Measurements from ENCODE around the gene GPC5. TPM values are rescaled to one million over a fixed set of nuclear protein-coding genes. Genes with fewer than 3 reads are reported as not detected.
"Not testable (repeated sequence)": the region's sequence is repeated elsewhere in the genome, so short reads cannot be mapped to it uniquely, and the experiment has no call there.

The GPC5 gene
- total RNA-seq, 1 donor from 2014 or later: 0.99 TPM

GRCh38 chr13:92682832-92683517, 1284.6 kb downstream of the GPC5 start:
- no peak for DNase-seq (ENCODE audit: low spot score)
- no peak overlapping the region for H3K4me3 Mint-ChIP-seq (ENCODE audit: unreplicated experiment)
- no peak for TF ChIP-seq CTCF (IDR thresholded peaks at IDR 0.05)

GRCh38 chr13:92694047-92694446, 1295.6 kb downstream of the GPC5 start:
- no peak overlapping the region for H3K27ac Mint-ChIP-seq (ENCODE audit: unreplicated experiment)
- no peaks in the 10 kb centered on the region for H3K36me3 Mint-ChIP-seq (ENCODE audit: low read depth)
- H3K27me3 Mint-ChIP-seq (ENCODE audit: low read depth): no peaks in the 10 kb centered on the region
- TF ChIP-seq CTCF (IDR thresholded peaks at IDR 0.05): no peak
- no peak overlapping the region for H3K4me3 Mint-ChIP-seq (ENCODE audit: unreplicated experiment)
- H3K9me3 Mint-ChIP-seq (ENCODE audit: low read depth): peaks cover 24% of the 10 kb centered on the region
- no peaks in the 10 kb centered on the region for H3K4me1 Mint-ChIP-seq (ENCODE audit: low read depth)
- no peak for DNase-seq (ENCODE audit: low spot score)

More at GRCh38 chr13:92682832-92683517, 1284.6 kb downstream of the GPC5 start:
- Mint-ChIP-seq H3K4me1 (ENCODE audit: low read depth) (no peaks in the 10 kb centered on the region), H3K9me3 (ENCODE audit: low read depth) (peaks cover 5% of the 10 kb centered on the region), H3K27ac (ENCODE audit: unreplicated experiment) (no peak overlapping the region), H3K27me3 (ENCODE audit: low read depth) (peaks cover 7% of the 10 kb centered on the region), H3K36me3 (ENCODE audit: low read depth) (no peaks in the 10 kb centered on the region)

GRCh38 chr13:92695827-92696226, 1297.4 kb downstream of the GPC5 start:
- H3K27ac Mint-ChIP-seq (ENCODE audit: unreplicated experiment); H3K4me1 Mint-ChIP-seq (ENCODE audit: low read depth); H3K36me3 Mint-ChIP-seq (ENCODE audit: low read depth); H3K4me3 Mint-ChIP-seq (ENCODE audit: unreplicated experiment); DNase-seq (ENCODE audit: low spot score); H3K27me3 Mint-ChIP-seq (ENCODE audit: low read depth): not testable (repeated sequence)
- H3K9me3 Mint-ChIP-seq (ENCODE audit: low read depth): peaks cover 34% of the 10 kb centered on the region

DNA sequence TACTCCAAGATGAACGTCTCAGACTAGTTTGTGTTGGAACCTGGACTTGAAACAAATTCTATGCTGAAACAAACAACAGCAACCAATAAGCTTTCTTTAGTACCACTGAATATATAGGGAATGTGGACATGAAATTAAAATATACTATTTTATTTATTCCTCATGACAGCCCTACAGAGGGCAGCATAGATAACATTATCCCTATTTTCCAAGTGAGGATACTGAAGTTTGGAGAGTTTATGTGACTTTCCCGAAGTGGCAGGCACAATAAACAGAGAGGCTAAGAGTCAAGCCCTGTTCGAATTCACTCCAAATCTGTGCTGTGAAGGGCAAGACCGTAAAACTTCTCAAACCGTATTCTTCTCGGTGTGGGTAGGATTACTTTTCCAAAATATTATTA, 1318.3 kb downstream of the GPC5 start:
- DNase-seq (ENCODE audit: low spot score): no peak
- Mint-ChIP-seq H3K4me3 (ENCODE audit: unreplicated experiment) (no peak overlapping the region), H3K9me3 (ENCODE audit: low read depth) (peaks cover 6% of the 10 kb centered on the region), H3K4me1 (ENCODE audit: low read depth) (no peaks in the 10 kb centered on the region), H3K36me3 (ENCODE audit: low read depth) (no peaks in the 10 kb centered on the region), H3K27ac (ENCODE audit: unreplicated experiment) (no peak overlapping the region), H3K27me3 (ENCODE audit: low read depth) (no peaks in the 10 kb centered on the region)
- peak; percentile 82 for TF ChIP-seq CTCF (IDR thresholded peaks at IDR 0.05)

GRCh38 chr13:92717857-92718256, 1319.4 kb downstream of the GPC5 start:
- no peak for TF ChIP-seq CTCF (IDR thresholded peaks at IDR 0.05)
- Mint-ChIP-seq H3K9me3 (ENCODE audit: low read depth) (peaks cover 2% of the 10 kb centered on the region), H3K27me3 (ENCODE audit: low read depth) (no peaks in the 10 kb centered on the region), H3K4me3 (ENCODE audit: unreplicated experiment) (no peak overlapping the region), H3K4me1 (ENCODE audit: low read depth) (no peaks in the 10 kb centered on the region), H3K27ac (ENCODE audit: unreplicated experiment) (no peak overlapping the region), H3K36me3 (ENCODE audit: low read depth) (no peaks in the 10 kb centered on the region)
- DNase-seq (ENCODE audit: low spot score): no peak

- no peaks in the 10 kb centered on the region for H3K36me3 Mint-ChIP-seq (ENCODE audit: low read depth)
- peaks cover 3% of the 10 kb centered on the region for H3K9me3 Mint-ChIP-seq (ENCODE audit: low read depth)
- H3K27me3 Mint-ChIP-seq (ENCODE audit: low read depth): no peaks in the 10 kb centered on the region
- H3K27ac Mint-ChIP-seq (ENCODE audit: unreplicated experiment): no peak overlapping the region
- H3K4me1 Mint-ChIP-seq (ENCODE audit: low read depth): no peaks in the 10 kb centered on the region
- no peak overlapping the region for H3K4me3 Mint-ChIP-seq (ENCODE audit: unreplicated experiment)
- no peak for TF ChIP-seq CTCF (IDR thresholded peaks at IDR 0.05)
- DNase-seq (ENCODE audit: low spot score): no peak
Observed at GRCh38 chr13:92719868-92720267, 1321.4 kb downstream of the GPC5 start.

Measured in chondrocyte (in vitro differentiated cells).